B cell (primary cell): ENCODE measurements around the gene DCLK1. TPM values are rescaled to one million over a fixed set of nuclear protein-coding genes. Genes with fewer than 3 reads are reported as not detected.

Source experiments
- ATAC-seq: fragments of 200-7000 bp; cut with Tn5 transposase; one replicate; pipeline ENCODE4 v1.10.0; 2021; ENCODE audit warnings: low read depth, mild to moderate bottlenecking, moderate number of reproducible peaks, moderate library complexity
- CTCF ChIA-PET: fragments of 350-600 bp; sonication (Branson Sonifier 250); formaldehyde crosslinking; loops from one replicate; lab custom pipeline; 2021; ENCODE audit warnings: antibody characterized with exemption, inconsistent platforms; lab: Charles Lee
- POLR2A ChIA-PET: fragments of 350-600 bp; sonication (Branson Sonifier 250); formaldehyde crosslinking; loops from one replicate; lab custom pipeline; 2021; ENCODE audit warnings: antibody characterized with exemption; lab: Charles Lee
- DNase-seq: peaks from one replicate; pipeline ENCODE4 v3.0.0; 2013
- H2AFZ ChIP-seq: 2 replicates; pipeline ENCODE4 v1.6.1; 2012; ENCODE audit warnings: mild to moderate bottlenecking, low read depth, low read length; ENCODE audit not compliant: insufficient read depth, poor library complexity, severe bottlenecking
- H3K27ac ChIP-seq, 2 donors: 1 replicate in 1 of 2; 2 replicates in 1 of 2; pipeline ENCODE4 v1.5.1; 2012 to 2013; ENCODE audit warnings: low read length in 2 of 2, mild to moderate bottlenecking in 2 of 2, moderate library complexity in 1 of 2
- H3K27me3 ChIP-seq, 4 experiments: fragments of 200-600 bp in 1 of 4; sonication (generic) in 1 of 4; replicated peaks in 1 of 4; 1 replicate in 2 of 4; 2 replicates in 2 of 4; pipeline versions ENCODE4 v1.6.1 to v1.7.0; 2013 to 2016; ENCODE audit warnings: low read length in 3 of 4, mild to moderate bottlenecking in 2 of 4, mixed read lengths in 1 of 4, moderate library complexity in 1 of 4; ENCODE audit not compliant: insufficient read depth in 4 of 4, control insufficient read depth in 3 of 4; ENCODE audit errors: control extremely low read depth in 1 of 4
- H3K36me3 ChIP-seq, 2 experiments: replicated peaks in 1 of 2; 1 replicate in 1 of 2; 2 replicates in 1 of 2; pipeline versions ENCODE4 v1.6.1 to v1.7.1; 2013; ENCODE audit warnings: low read length in 1 of 2; ENCODE audit not compliant: insufficient read depth in 2 of 2, control insufficient read depth in 1 of 2; ENCODE audit errors: control extremely low read depth in 1 of 2, extremely low read depth in 1 of 2
- H3K4me1 ChIP-seq, 2 donors: fragments of 200-600 bp in 1 of 2; sonication (generic) in 1 of 2; 1 replicate in 1 of 2; 2 replicates in 1 of 2; pipeline versions ENCODE4 v1.5.1 to v1.6.1; 2013 to 2017; ENCODE audit warnings: low read length in 2 of 2; ENCODE audit not compliant: control insufficient read depth in 2 of 2, insufficient read depth in 2 of 2
- H3K4me2 ChIP-seq: replicated peaks from 2 replicates; pipeline ENCODE3; 2012; ENCODE audit warnings: mild to moderate bottlenecking, low read depth, low read length; ENCODE audit not compliant: poor library complexity, severe bottlenecking
- H3K4me3 ChIP-seq, 5 experiments: fragments of 200-600 bp in 1 of 5; sonication (generic) in 1 of 5; 1 replicate in 3 of 5; 2 replicates in 2 of 5; pipeline versions ENCODE4 v1.5.1 to v1.7.0; 2011 to 2016; ENCODE audit warnings: low read length in 4 of 5, mild to moderate bottlenecking in 4 of 5, low read depth in 2 of 5, control low read depth in 1 of 5, moderate library complexity in 1 of 5; ENCODE audit not compliant: insufficient read depth in 1 of 5; ENCODE audit errors: control extremely low read depth in 1 of 5, extremely low read depth in 1 of 5
- H3K79me2 ChIP-seq: fragments of 200-600 bp; sonication (generic); one replicate; pipeline ENCODE4 v1.6.0; 2016; ENCODE audit warnings: low read length; ENCODE audit not compliant: control insufficient read depth, insufficient read depth
- H3K9ac ChIP-seq: fragments of 200-600 bp; sonication (generic); 2 replicates; pipeline ENCODE4 v1.6.1; 2017; ENCODE audit warnings: mild to moderate bottlenecking, low read length, moderate library complexity
- H3K9me3 ChIP-seq, 3 donors: one replicate each; pipeline versions ENCODE4 v1.6.1 to v1.7.1; 2013; ENCODE audit warnings: low read length in 2 of 3; ENCODE audit not compliant: control insufficient read depth in 2 of 3, insufficient read depth in 1 of 3; ENCODE audit errors: control extremely low read depth in 1 of 3
- H4K20me1 ChIP-seq: 2 replicates; pipeline ENCODE4 v1.6.0; 2012; ENCODE audit warnings: mild to moderate bottlenecking, low read length; ENCODE audit not compliant: insufficient read depth, control insufficient read depth, poor library complexity, severe bottlenecking
- H3K27ac Mint-ChIP-seq: one replicate; pipeline ENCODE4 v1.8.0; 2021; ENCODE audit warnings: mixed read lengths
- H3K27me3 Mint-ChIP-seq: one replicate; pipeline ENCODE4 v1.8.0; 2021; ENCODE audit warnings: mixed read lengths
- H3K4me1 Mint-ChIP-seq: one replicate; pipeline ENCODE4 v1.8.0; 2021; ENCODE audit warnings: mixed read lengths
- H3K4me3 Mint-ChIP-seq: one replicate; pipeline ENCODE4 v1.8.0; 2021; ENCODE audit warnings: mixed read lengths
- H3K9me3 Mint-ChIP-seq: one replicate; pipeline ENCODE4 v1.8.0; 2022; ENCODE audit warnings: mixed read lengths; ENCODE audit not compliant: insufficient read depth
- CTCF ChIP-seq: fragments of 200-600 bp; IDR thresholded peaks from one replicate; pipeline ENCODE4 v1.8.0; 2022; ENCODE audit warnings: antibody characterized with exemption, mild to moderate bottlenecking
- EZH2 ChIP-seq: IDR thresholded peaks from 2 replicates; pipeline ENCODE4 v1.6.1; 2012; ENCODE audit warnings: borderline replicate concordance, low read depth, mild to moderate bottlenecking, moderate library complexity, low read length; ENCODE audit not compliant: insufficient read depth, poor library complexity, severe bottlenecking
- WGBS: methylation state at CpG from one replicate; pipeline ENCODE4 v1.1.5; 2013; ENCODE audit warnings: missing lambda C conversion rate; ENCODE audit not compliant: insufficient coverage; 5-methylcytosine and 5-hydroxymethylcytosine counted together
- intact Hi-C: fragments of 100-400 bp; cut with micrococcal nuclease; formaldehyde crosslinking; loops from one replicate; pipeline ENCODE4 v1.10.0; 2022
- polyA plus RNA-seq: library from polyadenylated mRNA; depleted of rRNA; stranded (reverse); fragments of >200 nt; gene quantifications from 2 replicates; pipeline ENCODE4 v1.2.3, GENCODE V29; 2012
- total RNA-seq, 2 donors: library from RNA; stranded (reverse); fragments of 120-200 nt in 1 of 2; gene quantifications; 1 replicate in 1 of 2; 2 replicates in 1 of 2; pipeline versions ENCODE4 v1.2.3 to v1.2.4, GENCODE V29; 2013 to 2022

DCLK1 gene
- total and polyA plus RNA-seq, 2 donors (not counting 1 experiment from before 2014, with no cell fraction given), result not detected

GRCh38 chr13:36006347-36006746, 124.8 kb downstream of the DCLK1 start:
- Mint-ChIP-seq H3K4me3 (no peak overlapping the region), H3K27ac (no peak overlapping the region), H3K4me1 (no peaks in the 10 kb centered on the region), H3K9me3 (no peaks in the 10 kb centered on the region), H3K27me3 (no peaks in the 10 kb centered on the region)
- no peak overlapping the region for H3K9ac ChIP-seq
- ChIA-PET CTCF (no interaction called here), POLR2A (no interaction called here)
- whole genome bisulfite sequencing, result 80% methylated on average over 1 of the region's 4 CpGs
- intact Hi-C loops, result no loop called here
- H3K79me2 ChIP-seq, result no peaks in the 10 kb centered on the region
- no peaks in the 10 kb centered on the region for H3K36me3 ChIP-seq
- TF ChIP-seq EZH2, result no peak
- no peak for TF ChIP-seq CTCF
- H3K4me2 ChIP-seq, result no peak overlapping the region
- DNase-seq (no peak), ATAC-seq (no peak)
- H3K27ac ChIP-seq, result no peak overlapping the region
- H3K4me3 ChIP-seq, result no peak overlapping the region
- no peak overlapping the region for H2AFZ ChIP-seq
- no peaks in the 10 kb centered on the region for H3K9me3 ChIP-seq
- H4K20me1 ChIP-seq, result no peaks in the 10 kb centered on the region
- no peaks in the 10 kb centered on the region for H3K27me3 ChIP-seq
- no peaks in the 10 kb centered on the region for H3K4me1 ChIP-seq

GRCh38 chr13:36001561-36001960, 129.6 kb downstream of the DCLK1 start:
- no peaks in the 10 kb centered on the region for H3K79me2 ChIP-seq
- Mint-ChIP-seq H3K27ac (no peak overlapping the region), H3K9me3 (no peaks in the 10 kb centered on the region), H3K4me3 (no peak overlapping the region), H3K27me3 (no peaks in the 10 kb centered on the region), H3K4me1 (no peaks in the 10 kb centered on the region)
- no peak for TF ChIP-seq EZH2
- TF ChIP-seq CTCF, result no peak
- H3K9ac ChIP-seq, result no peak overlapping the region
- no peaks in the 10 kb centered on the region for H3K27me3 ChIP-seq
- H4K20me1 ChIP-seq, result no peaks in the 10 kb centered on the region
- H3K36me3 ChIP-seq, result no peaks in the 10 kb centered on the region
- H3K4me2 ChIP-seq, result no peak overlapping the region
- no peak overlapping the region for H2AFZ ChIP-seq
- no CpG with 5 or more reads among the region's 2 CpGs for WGBS
- no peak for ATAC-seq
- intact Hi-C loops, result no loop called here
- H3K27ac ChIP-seq, result no peak overlapping the region
- H3K4me3 ChIP-seq, result no peak overlapping the region
- no peaks in the 10 kb centered on the region for H3K4me1 ChIP-seq
- no peak for DNase-seq
- ChIA-PET POLR2A (no interaction called here), CTCF (no interaction called here)
- H3K9me3 ChIP-seq, result no peaks in the 10 kb centered on the region
